ENCODE data around the gene SDF4. TPM values are rescaled to one million over a fixed set of nuclear protein-coding genes. Genes with fewer than 3 reads are reported as not detected.

The SDF4 gene
- total and polyA plus RNA-seq, 2 of the 8 experiments (the other 6 are each of a cell fraction or from before 2014, with no cell fraction given): 45.5 to 75.6 TPM

GRCh38 chr1:1255078-1255477 is 23.3 kb upstream of the SDF4 start:
- no peak overlapping the region for H2BK15ac ChIP-seq (ENCODE audit: low read length)
- peak overlapping the region; percentile 57; the same call in 1 of the 2 replicates for H4K8ac ChIP-seq (ENCODE audit: extremely low read depth, insufficient read depth, low read length)
- peaks cover 0 to 5% of the 10 kb centered on the region in 2 experiments; a peak in 1 of 4 replicates for H3K79me2 ChIP-seq (ENCODE audit: control insufficient read depth in 1 of 2, insufficient read depth in 2 of 2, low read length in 2 of 2)
- H3K36me3 ChIP-seq (ENCODE audit: control insufficient read depth in 2 of 4, insufficient read depth in 4 of 4, low read length in 3 of 4): peaks cover 0 to 32% (median 17%) of the 10 kb centered on the region in 4 experiments; a peak in 7 of 8 replicates
- POLR2A ChIA-PET (ENCODE audit: partially characterized antibody): no interaction called here
- no peak overlapping the region for H3K18ac ChIP-seq (ENCODE audit: extremely low read depth, low read length)
- peaks cover 8% of the 10 kb centered on the region for H3K79me1 ChIP-seq (ENCODE audit: low read depth, low read length)
- H3K9me3 ChIP-seq (ENCODE audit: insufficient read depth in 2 of 2, low read depth in 1 of 2, low read length in 1 of 2): no peaks in the 10 kb centered on the region
- H4K20me1 ChIP-seq (replicated peaks in 1 of 2; ENCODE audit: control insufficient read depth in 1 of 2, insufficient read depth in 2 of 2, low read length in 2 of 2): peaks cover 4 to 20% of the 10 kb centered on the region in 2 experiments
- H2BK120ac ChIP-seq (replicated peaks; ENCODE audit: low read depth, low read length): no peak overlapping the region
- no peak overlapping the region for H3K4me2 ChIP-seq (ENCODE audit: insufficient read depth in 1 of 2, low read depth in 2 of 2, low read length in 2 of 2)
- H3K4ac ChIP-seq (replicated peaks; ENCODE audit: insufficient read length, low read depth, low read length): no peak overlapping the region
- H3K9ac ChIP-seq (replicated peaks in 1 of 4; ENCODE audit: extremely low read depth in 1 of 4, low read depth in 3 of 4, low read length in 3 of 4): no peak overlapping the region
- H2AFZ ChIP-seq (ENCODE audit: low read length): no peak overlapping the region
- CTCF ChIA-PET (ENCODE audit: partially characterized antibody): interaction anchor here (0.5 to 1.7 kb wide), 8 partner anchors 9 to 133 kb away, joined by 3 to 7 read pairs (median 4); no protein-coding TSS in a partner anchor
- H4K91ac ChIP-seq (replicated peaks; ENCODE audit: insufficient read length, low read length): no peak overlapping the region
- DNase-seq (ENCODE audit: low read depth in 1 of 2, low spot score in 2 of 2) (no peak), FAIRE-seq (no peak)
- H3K23ac ChIP-seq (ENCODE audit: insufficient read length): no peak overlapping the region
- H3K27me3 ChIP-seq (replicated peaks in 1 of 4; ENCODE audit: control insufficient read depth in 3 of 4, extremely low read depth in 1 of 4, insufficient read depth in 3 of 4, low read length in 3 of 4): no peaks in the 10 kb centered on the region
- no peak overlapping the region for H2BK12ac ChIP-seq (ENCODE audit: low read depth, low read length)
- no peaks in the 10 kb centered on the region for H3K23me2 ChIP-seq (ENCODE audit: low read depth, low read length)
- 90% methylated on average over 14 of the region's 26 CpGs; no CpG with 5 or more reads in 1 of the 2 experiments for WGBS, 2 experiments (ENCODE audit: extremely low coverage in 1 of 2, insufficient coverage in 1 of 2, insufficient read length in 1 of 2, insufficient replicate concordance in 2 of 2, low coverage in 1 of 2, low lambda C conversion rate in 2 of 2, missing lambda C conversion rate in 1 of 2)
- H4K5ac ChIP-seq (ENCODE audit: insufficient read length, low read depth, low read length): no peak overlapping the region
- no peak overlapping the region for H3K14ac ChIP-seq (ENCODE audit: insufficient read length)
- no peak overlapping the region for H3K4me3 ChIP-seq (ENCODE audit: extremely low read depth in 1 of 4, insufficient read depth in 2 of 4, low read depth in 3 of 4, low read length in 4 of 4)
- H3K56ac ChIP-seq (replicated peaks; ENCODE audit: insufficient read length, low read depth, low read length): no peak overlapping the region
- no peak for TF ChIP-seq RNF2 (IDR thresholded peaks at IDR 0.05; ENCODE audit: borderline replicate concordance, low read depth, low read length, missing control alignments, poor library complexity, severe bottlenecking)
- no peak for TF ChIP-seq EGR1 (IDR thresholded peaks at IDR 0.05; ENCODE audit: borderline replicate concordance, low read depth, low read length)
- no peak overlapping the region for H2AK5ac ChIP-seq (ENCODE audit: low read depth, low read length)
- H3K4me1 ChIP-seq (replicated peaks in 1 of 4; ENCODE audit: control insufficient read depth in 3 of 4, insufficient read depth in 4 of 4, low read length in 3 of 4): peaks cover 0 to 14% (median 8%) of the 10 kb centered on the region in 4 experiments; a peak in 6 of 7 replicates
- H3K27ac ChIP-seq (ENCODE audit: low read depth, low read length): no peak overlapping the region
- H2BK5ac ChIP-seq (ENCODE audit: low read depth, low read length): 0 out of 2 replicates have a peak overlapping the region, but pooled peaks have one; percentile 24
- no peak overlapping the region for H2BK20ac ChIP-seq (ENCODE audit: low read length)

Measured in H1 (cell line).